Measurements from ENCODE around the gene ECSCR. TPM values are rescaled to one million over a fixed set of nuclear protein-coding genes. Genes with fewer than 3 reads are reported as not detected.
A peak's percentile ranks its signal among the peaks of the same experiment; 100 is the strongest.
"Not testable (repeated sequence)": the region's sequence is repeated elsewhere in the genome, so short reads cannot be mapped to it uniquely, and the experiment has no call there.

Gene ECSCR
- 74.5 TPM for polyA plus RNA-seq (2013, experiment 1 of 2)
- polyA plus RNA-seq (2013, experiment 2 of 2): 41.8 TPM

- H3K27ac ChIP-seq (ENCODE audit: low read depth, low read length, severe bottlenecking): peak within 1 kb of the TSS; percentile 51
- peak within 1 kb of the TSS; percentile 14 for H3K4me3 ChIP-seq (ENCODE audit: extremely low read depth, insufficient read depth, low read length, poor library complexity, severe bottlenecking)
- peaks cover 34% of the 10 kb centered on the region for H3K4me1 ChIP-seq (ENCODE audit: control insufficient read depth, insufficient read depth, low read length, poor library complexity, severe bottlenecking)
- no peaks in the 10 kb centered on the region for H3K9me3 ChIP-seq (ENCODE audit: control insufficient read depth, low read length)
- no peaks in the 10 kb centered on the region for H3K36me3 ChIP-seq (ENCODE audit: control insufficient read depth, insufficient read depth, low read length)
- WGBS, 2 experiments (ENCODE audit: insufficient coverage in 2 of 2): 65 to 67% methylated on average over 7 to 8 of the region's 10 CpGs
Measured at GRCh38 chr5:139462586-139463276, at the start of gene ECSCR. TSS of gene ECSCR (minus strand) at chr5:139462743. CDS start at chr5:139462670, 73 bp downstream.

GRCh38 chr5:139504722-139505121 lies 42.2 kb upstream of the ECSCR start:
- H3K27ac ChIP-seq (ENCODE audit: low read depth, low read length, severe bottlenecking); H3K4me3 ChIP-seq (ENCODE audit: extremely low read depth, insufficient read depth, low read length, poor library complexity, severe bottlenecking); H3K4me1 ChIP-seq (ENCODE audit: control insufficient read depth, insufficient read depth, low read length, poor library complexity, severe bottlenecking); H3K36me3 ChIP-seq (ENCODE audit: control insufficient read depth, insufficient read depth, low read length); H3K9me3 ChIP-seq (ENCODE audit: control insufficient read depth, low read length): not testable (repeated sequence)
- WGBS, 2 experiments (ENCODE audit: insufficient coverage in 2 of 2): 80 to 83% methylated on average over 5 of the region's 5 CpGs

- not testable (repeated sequence) for H3K9me3 ChIP-seq (ENCODE audit: control insufficient read depth, low read length); H3K27ac ChIP-seq (ENCODE audit: low read depth, low read length, severe bottlenecking); H3K36me3 ChIP-seq (ENCODE audit: control insufficient read depth, insufficient read depth, low read length); H3K4me3 ChIP-seq (ENCODE audit: extremely low read depth, insufficient read depth, low read length, poor library complexity, severe bottlenecking); H3K4me1 ChIP-seq (ENCODE audit: control insufficient read depth, insufficient read depth, low read length, poor library complexity, severe bottlenecking)
- WGBS, 2 experiments (ENCODE audit: insufficient coverage in 2 of 2): 75 to 76% methylated on average over 15 of the region's 15 CpGs
Measured at GRCh38 chr5:139503879-139504278, 41.3 kb upstream of the ECSCR start.

- 92 to 96% methylated on average over 13 to 14 of the region's 15 CpGs for WGBS, 2 experiments (ENCODE audit: insufficient coverage in 2 of 2)
- H3K9me3 ChIP-seq (ENCODE audit: control insufficient read depth, low read length); H3K4me1 ChIP-seq (ENCODE audit: control insufficient read depth, insufficient read depth, low read length, poor library complexity, severe bottlenecking); H3K4me3 ChIP-seq (ENCODE audit: extremely low read depth, insufficient read depth, low read length, poor library complexity, severe bottlenecking); H3K36me3 ChIP-seq (ENCODE audit: control insufficient read depth, insufficient read depth, low read length); H3K27ac ChIP-seq (ENCODE audit: low read depth, low read length, severe bottlenecking): not testable (repeated sequence)
Measured at GRCh38 chr5:139503036-139503817, 40.7 kb upstream of the ECSCR start.

- H3K9me3 ChIP-seq (ENCODE audit: control insufficient read depth, low read length): no peaks in the 10 kb centered on the region
- no peaks in the 10 kb centered on the region for H3K36me3 ChIP-seq (ENCODE audit: control insufficient read depth, insufficient read depth, low read length)
- WGBS, 2 experiments (ENCODE audit: insufficient coverage in 2 of 2): 83 to 95% methylated on average over 3 to 4 of the region's 4 CpGs
- H3K4me1 ChIP-seq (ENCODE audit: control insufficient read depth, insufficient read depth, low read length, poor library complexity, severe bottlenecking): no peaks in the 10 kb centered on the region
- no peak overlapping the region for H3K27ac ChIP-seq (ENCODE audit: low read depth, low read length, severe bottlenecking)
- no peak overlapping the region for H3K4me3 ChIP-seq (ENCODE audit: extremely low read depth, insufficient read depth, low read length, poor library complexity, severe bottlenecking)
Measured at GRCh38 chr5:139501381-139501780, 38.8 kb upstream of the ECSCR start.

GRCh38 chr5:139495638-139496435 lies 33.3 kb upstream of the ECSCR start:
- H3K4me1 ChIP-seq (ENCODE audit: control insufficient read depth, insufficient read depth, low read length, poor library complexity, severe bottlenecking): peaks cover 6% of the 10 kb centered on the region
- H3K27ac ChIP-seq (ENCODE audit: low read depth, low read length, severe bottlenecking): no peak overlapping the region
- H3K9me3 ChIP-seq (ENCODE audit: control insufficient read depth, low read length): no peaks in the 10 kb centered on the region
- H3K4me3 ChIP-seq (ENCODE audit: extremely low read depth, insufficient read depth, low read length, poor library complexity, severe bottlenecking): no peak overlapping the region
- no peaks in the 10 kb centered on the region for H3K36me3 ChIP-seq (ENCODE audit: control insufficient read depth, insufficient read depth, low read length)
- WGBS, 2 experiments (ENCODE audit: insufficient coverage in 2 of 2): no CpG with 5 or more reads among the region's 3 CpGs

- Histone ChIP-seq H3K4me1 (ENCODE audit: control insufficient read depth, insufficient read depth, low read length, poor library complexity, severe bottlenecking) (peaks cover 6% of the 10 kb centered on the region), H3K36me3 (ENCODE audit: control insufficient read depth, insufficient read depth, low read length) (no peaks in the 10 kb centered on the region), H3K9me3 (ENCODE audit: control insufficient read depth, low read length) (no peaks in the 10 kb centered on the region), H3K27ac (ENCODE audit: low read depth, low read length, severe bottlenecking) (no peak overlapping the region), H3K4me3 (ENCODE audit: extremely low read depth, insufficient read depth, low read length, poor library complexity, severe bottlenecking) (no peak overlapping the region)
Measured at GRCh38 chr5:139494832-139495231, 32.3 kb upstream of the ECSCR start.

GRCh38 chr5:139494256-139494655 lies 31.7 kb upstream of the ECSCR start:
- H3K4me3 ChIP-seq (ENCODE audit: extremely low read depth, insufficient read depth, low read length, poor library complexity, severe bottlenecking): no peak overlapping the region
- no peak overlapping the region for H3K27ac ChIP-seq (ENCODE audit: low read depth, low read length, severe bottlenecking)
- H3K36me3 ChIP-seq (ENCODE audit: control insufficient read depth, insufficient read depth, low read length): no peaks in the 10 kb centered on the region
- H3K4me1 ChIP-seq (ENCODE audit: control insufficient read depth, insufficient read depth, low read length, poor library complexity, severe bottlenecking): peaks cover 6% of the 10 kb centered on the region
- 100% methylated on average over 2 of the region's 3 CpGs for WGBS, 2 experiments (ENCODE audit: insufficient coverage in 2 of 2)
- H3K9me3 ChIP-seq (ENCODE audit: control insufficient read depth, low read length): no peaks in the 10 kb centered on the region

- H3K27ac ChIP-seq (ENCODE audit: low read depth, low read length, severe bottlenecking): no peak overlapping the region
- H3K4me1 ChIP-seq (ENCODE audit: control insufficient read depth, insufficient read depth, low read length, poor library complexity, severe bottlenecking): peaks cover 6% of the 10 kb centered on the region
Measured at GRCh38 chr5:139492700-139493192, 30.2 kb upstream of the ECSCR start.

GRCh38 chr5:139488260-139488659 lies 25.7 kb upstream of the ECSCR start:
- no peak overlapping the region for H3K4me3 ChIP-seq (ENCODE audit: extremely low read depth, insufficient read depth, low read length, poor library complexity, severe bottlenecking)
- H3K4me1 ChIP-seq (ENCODE audit: control insufficient read depth, insufficient read depth, low read length, poor library complexity, severe bottlenecking): no peaks in the 10 kb centered on the region
- no peaks in the 10 kb centered on the region for H3K36me3 ChIP-seq (ENCODE audit: control insufficient read depth, insufficient read depth, low read length)
- no peak overlapping the region for H3K27ac ChIP-seq (ENCODE audit: low read depth, low read length, severe bottlenecking)
- no peaks in the 10 kb centered on the region for H3K9me3 ChIP-seq (ENCODE audit: control insufficient read depth, low read length)
- WGBS, 2 experiments (ENCODE audit: insufficient coverage in 2 of 2): 78 to 92% methylated on average over 2 of the region's 3 CpGs

More at GRCh38 chr5:139492700-139493192, 30.2 kb upstream of the ECSCR start:
- Histone ChIP-seq H3K36me3 (ENCODE audit: control insufficient read depth, insufficient read depth, low read length) (no peaks in the 10 kb centered on the region), H3K4me3 (ENCODE audit: extremely low read depth, insufficient read depth, low read length, poor library complexity, severe bottlenecking) (no peak overlapping the region), H3K9me3 (ENCODE audit: control insufficient read depth, low read length) (no peaks in the 10 kb centered on the region)
- WGBS, 2 experiments (ENCODE audit: insufficient coverage in 2 of 2): 90 to 91% methylated on average over 4 of the region's 6 CpGs

All from mesodermal cell (in vitro differentiated cells).